NCI-H2196 treated with DMSO at 0.1 percent for 48 hours (cell line): Measurements from ENCODE around the gene HLA-DQA1.
"Not testable (repeated sequence)": the region's sequence is repeated elsewhere in the genome, so short reads cannot be mapped to it uniquely, and the experiment has no call there.

Experiments
- DNase-seq: peaks from one replicate; lab custom pipeline; 2025; ENCODE audit not compliant: unreplicated experiment; lab: John Stamatoyannopoulos, UW

The HLA-DQA1 gene

GRCh38 chr6:32621372-32621771, 15.8 kb upstream of the HLA-DQA1 start:
- no peak for DNase-seq

GRCh38 chr6:32622545-32623401, 14.4 kb upstream of the HLA-DQA1 start:
- DNase-seq = no peak

GRCh38 chr6:32623693-32624092, 13.5 kb upstream of the HLA-DQA1 start:
- no peak for DNase-seq

- DNase-seq = no peak
Observed at GRCh38 chr6:32624565-32624964, 12.6 kb upstream of the HLA-DQA1 start.

GRCh38 chr6:32625137-32625536, 12.1 kb upstream of the HLA-DQA1 start:
- no peak for DNase-seq

GRCh38 chr6:32627249-32627648, 10.0 kb upstream of the HLA-DQA1 start:
- no peak for DNase-seq

GRCh38 chr6:32627831-32628230, 9.4 kb upstream of the HLA-DQA1 start:
- DNase-seq = no peak

- DNase-seq = not testable (repeated sequence)
Observed at GRCh38 chr6:32629793-32630192, 7.4 kb upstream of the HLA-DQA1 start.

GRCh38 chr6:32635526-32636123, 1.6 kb upstream of the HLA-DQA1 start:
- no peak for DNase-seq

- DNase-seq = no peak
Observed at GRCh38 chr6:32637883-32638282, 677 bp downstream of the HLA-DQA1 start.

GRCh38 chr6:32638532-32639219, 1.5 kb downstream of the HLA-DQA1 start:
- no peak for DNase-seq

GRCh38 chr6:32639440-32640394, 2.5 kb downstream of the HLA-DQA1 start:
- DNase-seq = no peak

GRCh38 chr6:32641122-32641521, 3.9 kb downstream of the HLA-DQA1 start:
- no peak for DNase-seq

GRCh38 chr6:32641785-32642719, 4.8 kb downstream of the HLA-DQA1 start:
- not testable (repeated sequence) for DNase-seq

GRCh38 chr6:32642720-32643106, 5.5 kb downstream of the HLA-DQA1 start:
- no peak for DNase-seq

- no peak for DNase-seq
Observed at GRCh38 chr6:32643904-32644303, 6.7 kb downstream of the HLA-DQA1 start.

- DNase-seq = no peak
Observed at GRCh38 chr6:32645047-32645703, 8.0 kb downstream of the HLA-DQA1 start.

- DNase-seq = no peak
Observed at GRCh38 chr6:32655203-32655710, 18.1 kb downstream of the HLA-DQA1 start.

- not testable (repeated sequence) for DNase-seq
Observed at GRCh38 chr6:32657329-32657728, 20.1 kb downstream of the HLA-DQA1 start.
